Kidney (tissue), 14 donors: ENCODE data around the gene PITPNM3. TPM values are rescaled to one million over a fixed set of nuclear protein-coding genes. Genes with fewer than 3 reads are reported as not detected.

ENCODE experiments used
- DNase-seq, 5 donors: peaks; one replicate each; pipeline ENCODE4 v3.0.0-alpha.2; 2013 to 2020
- FAIRE-seq: peaks from 2 replicates; lab custom pipeline; 2012; peaks lifted over from hg19 to GRCh38; lab: Jason Lieb, UNC
- H3K27ac ChIP-seq, 2 donors: one replicate each; pipeline ENCODE4 v1.7.0; 2013; ENCODE audit warnings: low read depth in 2 of 2, low read length in 2 of 2, inconsistent platforms in 1 of 2
- H3K27me3 ChIP-seq: one replicate; pipeline ENCODE4 v1.7.1; 2013; ENCODE audit warnings: low read length, inconsistent platforms; ENCODE audit not compliant: control insufficient read depth, insufficient read depth
- H3K36me3 ChIP-seq, 3 donors: one replicate each; pipeline versions ENCODE4 v1.7.0 to v1.7.1; 2013; ENCODE audit warnings: low read length in 3 of 3, control low read depth in 1 of 3, inconsistent platforms in 1 of 3; ENCODE audit not compliant: insufficient read depth in 3 of 3, control insufficient read depth in 2 of 3
- H3K4me1 ChIP-seq, 3 donors: one replicate each; pipeline versions ENCODE4 v1.7.0 to v1.7.1; 2013; ENCODE audit warnings: low read length in 3 of 3, inconsistent platforms in 1 of 3, low read depth in 1 of 3; ENCODE audit not compliant: control insufficient read depth in 2 of 3, insufficient read depth in 2 of 3
- H3K4me3 ChIP-seq, 3 donors: one replicate each; pipeline versions ENCODE4 v1.7.0 to v1.8.1; 2013; ENCODE audit warnings: low read length in 3 of 3, control low read depth in 1 of 3, inconsistent platforms in 1 of 3
- H3K9ac ChIP-seq, 3 donors: one replicate each; pipeline versions ENCODE4 v1.7.0 to v1.7.1; 2013; ENCODE audit warnings: low read length in 3 of 3, control low read depth in 1 of 3, inconsistent platforms in 1 of 3
- H3K9me3 ChIP-seq, 3 donors: one replicate each; pipeline versions ENCODE4 v1.7.0 to v1.7.1; 2013; ENCODE audit warnings: low read length in 3 of 3, control low read depth in 1 of 3, inconsistent platforms in 1 of 3; ENCODE audit not compliant: control insufficient read depth in 2 of 3, insufficient read depth in 1 of 3
- CTCF ChIP-seq: IDR thresholded peaks from 3 replicates; pipeline ENCODE4 v1.5.1; 2012; ENCODE audit warnings: mild to moderate bottlenecking, moderate library complexity, borderline replicate concordance; ENCODE audit not compliant: insufficient read depth; ENCODE audit errors: extremely low read depth
- intact Hi-C: fragments of 100-400 bp; cut with DNase I; formaldehyde crosslinking; loops from one replicate; pipeline ENCODE4 v1.11.1; 2022
- polyA plus RNA-seq: library from polyadenylated mRNA; stranded (reverse); fragments of 350-450 nt; fragmentation: Illumina TruSeq; extraction: RNeasy Lipid Tissue Mini Kit (QIAGEN cat#74804); gene quantifications from one replicate; pipeline ENCODE4 v1.2.3, GENCODE V29; 2014; ENCODE audit warnings: low read depth, low replicate concordance; ENCODE audit not compliant: insufficient read depth
- total RNA-seq: library from RNA; stranded (reverse); fragmentation: NEBNext Ultra II Directional; extraction: Animal tissue kit (Norgen Biotek cat#: 25700); gene quantifications from one replicate; pipeline ENCODE4 v1.2.1, GENCODE V29; 2021
- donor health status: control.
- donor health status: control.
- donor health status: control.
- donor health status: control.
- donor health status: control.
- donor health status: DM: yes; HTN: yes; CAD: no.
- donor health status: Normal renal cell carcinoma (clear cell type).

Gene PITPNM3
- total and polyA plus RNA-seq, 2 donors from 2014 or later, result 1.8 to 9.1 TPM

GRCh38 chr17:6572972-6573370 lies 16.6 kb upstream of the PITPNM3 start:
- Histone ChIP-seq H3K36me3 (peaks cover 0 to 4% (median 3%) of the 10 kb centered on the region in 3 donors), H3K27me3 (no peaks in the 10 kb centered on the region), H3K4me1 (peaks cover 7 to 16% (median 10%) of the 10 kb centered on the region in 3 donors), H3K4me3 (no peak overlapping the region), H3K27ac (no peak overlapping the region), H3K9me3 (no peaks in the 10 kb centered on the region), H3K9ac (no peak overlapping the region)
- DNase-seq, result peak in 1 of 5 donors; percentile 68
- intact Hi-C loops, result no loop called here
- FAIRE-seq, result no peak
- TF ChIP-seq CTCF, result no peak

- H3K27ac ChIP-seq, result no peak overlapping the region
- no peak for TF ChIP-seq CTCF
- peaks cover 7 to 16% (median 10%) of the 10 kb centered on the region in 3 donors for H3K4me1 ChIP-seq
- intact Hi-C loops, result no loop called here
- FAIRE-seq (no peak), DNase-seq (peak in 3 of 5 donors; percentile 26 to 71 (median 66))
- H3K9ac ChIP-seq, result no peak overlapping the region
- no peaks in the 10 kb centered on the region for H3K36me3 ChIP-seq
- H3K27me3 ChIP-seq, result no peaks in the 10 kb centered on the region
- H3K9me3 ChIP-seq, result no peaks in the 10 kb centered on the region
- H3K4me3 ChIP-seq, result no peak overlapping the region
Observed at GRCh38 chr17:6571452-6571781, 15.1 kb upstream of the PITPNM3 start.

- no peak for FAIRE-seq
Observed at GRCh38 chr17:6570731-6571451, 14.5 kb upstream of the PITPNM3 start.

More at GRCh38 chr17:6570731-6571451, 14.5 kb upstream of the PITPNM3 start:
- Histone ChIP-seq H3K27me3 (no peaks in the 10 kb centered on the region), H3K4me1 (peaks cover 7 to 16% (median 10%) of the 10 kb centered on the region in 3 donors), H3K4me3 (no peak overlapping the region), H3K9me3 (no peaks in the 10 kb centered on the region), H3K27ac (no peak overlapping the region), H3K36me3 (no peaks in the 10 kb centered on the region), H3K9ac (no peak overlapping the region)
- TF ChIP-seq CTCF, result no peak
- intact Hi-C loops, result no loop called here
- DNase-seq, result peak in 2 of 5 donors; percentile 41 to 59
